Esophagus muscularis mucosa (tissue), 4 donors: ENCODE data around the gene FRRS1.

Source experiments
- CTCF ChIP-seq, 3 experiments: fragments of 200-600 bp in 2 of 3; fragments of 450-650 bp in 1 of 3; sonication (generic) in 2 of 3; IDR thresholded peaks; one replicate each; pipeline ENCODE4 v1.5.1; 2017 to 2019; ENCODE audit warnings: antibody characterized with exemption in 3 of 3, mild to moderate bottlenecking in 2 of 3, moderate library complexity in 1 of 3
- EP300 ChIP-seq: sonication (generic); formaldehyde crosslinking; IDR thresholded peaks from one replicate; pipeline ENCODE4 v1.6.1; 2017; ENCODE audit warnings: antibody characterized with exemption
- POLR2A ChIP-seq: fragments of 450-650 bp; IDR thresholded peaks from one replicate; pipeline ENCODE4 v1.6.1; 2017; ENCODE audit warnings: antibody characterized with exemption, moderate library complexity, mild to moderate bottlenecking, low read depth
- POLR2AphosphoS5 ChIP-seq, 2 donors: sonication (generic); formaldehyde crosslinking; IDR thresholded peaks; one replicate each; pipeline ENCODE4 v1.6.1; 2017; ENCODE audit warnings: antibody characterized with exemption in 2 of 2

DNA sequence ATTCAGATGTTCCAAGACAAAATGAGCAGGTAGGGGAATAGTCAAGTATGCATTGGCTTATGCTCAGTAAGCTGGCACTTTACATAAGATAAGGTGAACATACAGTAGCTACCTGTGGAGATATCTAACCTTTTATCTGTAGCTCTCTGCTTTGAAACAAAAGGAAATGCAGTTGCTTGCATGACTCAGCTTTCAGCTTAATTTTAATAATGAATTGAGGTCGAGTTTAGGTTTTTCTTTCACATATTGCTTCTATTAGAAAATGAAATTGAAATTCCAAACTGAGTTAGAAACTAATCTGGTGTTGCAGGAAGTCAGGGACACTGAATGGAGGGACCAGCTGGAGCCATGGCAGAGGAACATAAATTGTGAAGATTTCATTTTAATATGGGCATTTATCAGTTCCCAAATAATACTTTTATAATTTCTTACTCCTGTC, 8.3 kb downstream of the FRRS1 start:
- TF ChIP-seq CTCF (IDR thresholded peaks at IDR 0.05) (no peak), POLR2AphosphoS5 (IDR thresholded peaks at IDR 0.05) (no peak), POLR2A (no peak), EP300 (no peak)
